Activated B cell treated with CpG ODN at 0.5 μM for 24 hours (primary cell): Measurements from ENCODE around the gene SSH2. TPM values are rescaled to one million over a fixed set of nuclear protein-coding genes. Genes with fewer than 3 reads are reported as not detected.

ENCODE experiments used
- ATAC-seq: fragments of 200-7000 bp; cut with Tn5 transposase; one replicate; pipeline ENCODE4 v1.10.0; 2021; ENCODE audit warnings: low read depth, mild to moderate bottlenecking, moderate library complexity
- CTCF ChIA-PET: fragments of 350-600 bp; sonication (Branson Sonifier 250); formaldehyde crosslinking; loops from one replicate; lab custom pipeline; 2021; ENCODE audit warnings: antibody characterized with exemption; lab: Charles Lee
- POLR2A ChIA-PET: fragments of 350-600 bp; sonication (Branson Sonifier 250); formaldehyde crosslinking; loops from one replicate; lab custom pipeline; 2021; ENCODE audit warnings: antibody characterized with exemption; lab: Charles Lee
- DNase-seq: peaks from one replicate; pipeline ENCODE4 v3.0.0; 2022
- H3K27ac Mint-ChIP-seq: one replicate; pipeline ENCODE4 v1.8.0; 2020; ENCODE audit warnings: mixed read lengths
- H3K27me3 Mint-ChIP-seq: one replicate; pipeline ENCODE4 v1.8.0; 2021; ENCODE audit warnings: mixed read lengths
- H3K36me3 Mint-ChIP-seq: one replicate; pipeline ENCODE4 v1.8.0; 2021; ENCODE audit warnings: low read depth, mixed read lengths
- H3K4me1 Mint-ChIP-seq: one replicate; pipeline ENCODE4 v1.8.0; 2021; ENCODE audit warnings: mixed read lengths
- H3K4me3 Mint-ChIP-seq: one replicate; pipeline ENCODE4 v1.8.0; 2020; ENCODE audit warnings: mild to moderate bottlenecking, mixed read lengths
- H3K9me3 Mint-ChIP-seq: one replicate; pipeline ENCODE4 v1.8.0; 2020; ENCODE audit warnings: mixed read lengths
- intact Hi-C: fragments of 100-400 bp; cut with micrococcal nuclease; formaldehyde crosslinking; loops from one replicate; pipeline ENCODE4 v1.15.1; 2024
- total RNA-seq: library from RNA; stranded (reverse); gene quantifications from 2 replicates; pipeline ENCODE4 v1.2.3, GENCODE V29; 2022
- TF ChIP-seq, protein P1 (sequence below): fragments of 200-600 bp; IDR thresholded peaks from one replicate; pipeline ENCODE4 v1.8.0; 2022; ENCODE audit warnings: antibody characterized with exemption, mild to moderate bottlenecking

The SSH2 gene
- total RNA-seq, 1 donor from 2014 or later, result 95.7 TPM

DNA sequence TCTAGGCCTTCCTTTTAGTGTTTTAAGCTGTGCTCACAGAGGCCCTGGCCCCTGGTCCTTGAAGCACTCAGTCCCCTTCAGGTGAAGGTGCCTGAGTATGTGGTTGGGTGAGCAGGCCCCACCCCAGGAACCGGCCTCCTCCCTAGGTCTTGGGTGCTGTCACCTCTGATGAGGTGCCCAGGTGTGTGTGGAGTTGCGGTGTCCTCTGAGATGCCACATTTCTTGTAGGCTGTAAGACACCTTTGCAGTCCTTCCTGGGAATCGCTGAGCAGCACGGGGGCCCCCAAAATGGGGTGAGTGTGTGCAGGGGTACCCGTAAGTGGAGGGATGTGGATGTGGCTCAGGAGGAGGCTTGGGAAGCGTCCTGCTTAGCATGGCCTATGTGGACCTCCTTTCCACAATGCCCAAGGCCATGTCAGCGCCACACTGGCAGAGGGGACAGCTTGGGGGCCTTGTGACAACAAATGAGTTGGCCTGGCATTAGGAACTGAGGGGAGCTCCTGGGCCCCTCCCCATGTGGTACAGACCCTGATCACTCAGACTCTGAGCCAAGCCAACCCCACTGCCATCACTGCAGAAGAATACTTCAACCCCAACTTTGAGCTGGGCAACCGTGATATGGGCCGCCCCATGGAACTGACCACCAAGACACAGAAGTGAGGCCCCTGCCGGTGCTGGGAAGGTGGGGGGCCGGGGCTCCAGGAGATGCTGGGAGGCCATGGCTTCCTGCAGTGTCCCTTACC, 318.5 kb downstream of the SSH2 start:
- CTCF ChIA-PET, result interaction anchor here (1.0 kb wide), 1 partner anchor 168 kb away, joined by 3 read pairs; no protein-coding TSS in a partner anchor
- POLR2A ChIA-PET, result no interaction called here
- Mint-ChIP-seq H3K36me3 (no peaks in the 10 kb centered on the region), H3K4me1 (peaks cover 27% of the 10 kb centered on the region), H3K9me3 (no peaks in the 10 kb centered on the region), H3K4me3 (no peak overlapping the region), H3K27ac (no peak overlapping the region), H3K27me3 (peaks cover 1% of the 10 kb centered on the region)
- intact Hi-C loops, result loop anchor here (10.0 kb wide), 1 partner anchor 467 kb away; no protein-coding TSS in a partner anchor
- TF ChIP-seq, protein P1, sequence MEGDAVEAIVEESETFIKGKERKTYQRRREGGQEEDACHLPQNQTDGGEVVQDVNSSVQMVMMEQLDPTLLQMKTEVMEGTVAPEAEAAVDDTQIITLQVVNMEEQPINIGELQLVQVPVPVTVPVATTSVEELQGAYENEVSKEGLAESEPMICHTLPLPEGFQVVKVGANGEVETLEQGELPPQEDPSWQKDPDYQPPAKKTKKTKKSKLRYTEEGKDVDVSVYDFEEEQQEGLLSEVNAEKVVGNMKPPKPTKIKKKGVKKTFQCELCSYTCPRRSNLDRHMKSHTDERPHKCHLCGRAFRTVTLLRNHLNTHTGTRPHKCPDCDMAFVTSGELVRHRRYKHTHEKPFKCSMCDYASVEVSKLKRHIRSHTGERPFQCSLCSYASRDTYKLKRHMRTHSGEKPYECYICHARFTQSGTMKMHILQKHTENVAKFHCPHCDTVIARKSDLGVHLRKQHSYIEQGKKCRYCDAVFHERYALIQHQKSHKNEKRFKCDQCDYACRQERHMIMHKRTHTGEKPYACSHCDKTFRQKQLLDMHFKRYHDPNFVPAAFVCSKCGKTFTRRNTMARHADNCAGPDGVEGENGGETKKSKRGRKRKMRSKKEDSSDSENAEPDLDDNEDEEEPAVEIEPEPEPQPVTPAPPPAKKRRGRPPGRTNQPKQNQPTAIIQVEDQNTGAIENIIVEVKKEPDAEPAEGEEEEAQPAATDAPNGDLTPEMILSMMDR, result no peak
- ATAC-seq (no peak), DNase-seq (no peak)

DNA sequence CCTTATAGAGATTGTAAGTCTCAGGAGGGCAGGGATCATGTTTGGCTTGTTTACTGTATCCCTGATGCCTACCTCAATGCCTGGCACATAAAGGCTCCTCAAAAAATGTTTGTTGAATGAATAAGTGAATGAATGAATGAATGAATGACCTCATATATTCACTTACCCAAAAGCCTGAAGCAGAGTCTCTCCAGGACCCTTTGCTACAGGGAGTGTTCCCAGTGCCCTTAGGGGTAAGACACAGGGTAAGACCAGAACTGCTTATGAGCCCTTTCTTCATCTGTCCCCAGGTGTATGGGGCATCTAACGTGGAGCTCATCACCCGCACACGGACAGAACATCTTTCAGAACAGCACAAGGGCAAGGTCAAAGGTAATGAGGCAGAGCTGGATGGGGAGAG, 319.6 kb downstream of the SSH2 start:
- Mint-ChIP-seq H3K27ac (no peak overlapping the region), H3K4me3 (no peak overlapping the region), H3K27me3 (no peaks in the 10 kb centered on the region), H3K36me3 (no peaks in the 10 kb centered on the region), H3K4me1 (peaks cover 18% of the 10 kb centered on the region), H3K9me3 (no peaks in the 10 kb centered on the region)
- CTCF ChIA-PET, result interaction anchor here (1.0 to 1.5 kb wide), 2 partner anchors 17 to 487 kb away, joined by 3 read pairs; partner anchors contain the start of gene ANKRD13B
- POLR2A ChIA-PET, result no interaction called here
- TF ChIP-seq, protein P1, result no peak
- DNase-seq (no peak), ATAC-seq (no peak)
- intact Hi-C loops, result loop anchor here (10.0 kb wide), 1 partner anchor 466 kb away; no protein-coding TSS in a partner anchor

DNA sequence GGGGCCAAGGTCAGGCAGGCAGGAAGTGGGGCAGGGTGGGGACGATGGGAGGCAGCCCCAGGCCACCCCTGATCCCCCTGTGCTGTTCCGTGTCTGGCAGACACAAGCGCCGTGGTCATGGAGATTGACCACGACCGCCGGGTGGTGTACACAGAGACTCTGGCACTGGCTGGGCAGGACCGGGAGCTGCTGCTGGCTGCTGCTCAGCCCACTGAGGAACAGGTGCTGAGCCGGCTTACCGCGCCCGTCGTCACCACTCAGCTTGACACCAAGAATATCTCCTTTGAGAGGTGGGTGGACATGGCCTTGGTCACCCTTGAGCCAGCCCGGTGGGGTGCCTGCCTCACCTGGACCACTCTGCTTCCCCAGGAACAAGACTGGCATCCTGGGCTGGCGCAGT, 321.0 kb downstream of the SSH2 start:
- ATAC-seq, result no peak
- no peaks in the 10 kb centered on the region for H3K36me3 Mint-ChIP-seq
- CTCF ChIA-PET, result interaction anchor here (1.0 kb wide), 1 partner anchor 8 kb away, joined by 4 read pairs; no protein-coding TSS in a partner anchor
- no peak for DNase-seq
- H3K9me3 Mint-ChIP-seq, result no peaks in the 10 kb centered on the region
- H3K27ac Mint-ChIP-seq, result no peak overlapping the region
- POLR2A ChIA-PET, result no interaction called here
- H3K4me3 Mint-ChIP-seq, result no peak overlapping the region
- H3K27me3 Mint-ChIP-seq, result no peaks in the 10 kb centered on the region
- intact Hi-C loops, result no loop called here
- H3K4me1 Mint-ChIP-seq, result peaks cover 4% of the 10 kb centered on the region
- TF ChIP-seq, protein P1, result no peak

DNA sequence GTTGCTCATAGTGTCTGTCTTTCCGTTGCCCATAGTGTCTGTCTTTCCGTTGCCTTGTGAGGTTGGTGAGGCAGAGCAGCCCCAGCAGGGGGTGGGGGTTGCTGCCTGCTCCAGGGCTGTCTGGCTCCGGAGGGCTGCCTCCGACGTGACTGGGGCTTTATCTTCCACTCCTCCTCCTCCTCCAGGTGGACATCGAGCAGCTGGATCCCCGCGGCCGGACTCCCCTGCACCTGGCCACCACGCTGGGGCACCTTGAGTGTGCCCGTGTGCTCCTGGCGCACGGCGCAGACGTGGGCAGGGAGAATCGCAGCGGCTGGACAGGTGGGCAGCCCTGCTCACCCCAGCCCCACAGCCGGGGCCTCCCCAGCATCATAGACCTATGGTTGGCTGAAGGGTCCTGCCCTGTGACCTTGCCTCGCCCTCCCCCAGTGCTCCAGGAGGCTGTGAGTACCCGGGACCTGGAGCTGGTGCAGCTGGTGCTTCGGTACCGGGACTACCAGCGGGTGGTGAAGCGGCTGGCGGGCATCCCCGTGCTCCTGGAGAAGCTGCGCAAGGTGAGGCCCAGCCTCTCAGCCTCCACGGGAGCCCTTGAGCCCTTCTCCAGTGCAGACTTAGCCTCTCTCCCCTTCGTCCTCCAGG, 322.4 kb downstream of the SSH2 start:
- ChIA-PET CTCF (interaction anchor here (1.0 kb wide), 1 partner anchor 10 kb away, joined by 4 read pairs; no protein-coding TSS in a partner anchor), POLR2A (no interaction called here)
- Mint-ChIP-seq H3K27me3 (no peaks in the 10 kb centered on the region), H3K27ac (no peak overlapping the region), H3K4me1 (no peaks in the 10 kb centered on the region), H3K4me3 (no peak overlapping the region), H3K36me3 (no peaks in the 10 kb centered on the region), H3K9me3 (no peaks in the 10 kb centered on the region)
- DNase-seq (no peak), ATAC-seq (no peak)
- TF ChIP-seq, protein P1, result no peak
- intact Hi-C loops, result no loop called here

DNA sequence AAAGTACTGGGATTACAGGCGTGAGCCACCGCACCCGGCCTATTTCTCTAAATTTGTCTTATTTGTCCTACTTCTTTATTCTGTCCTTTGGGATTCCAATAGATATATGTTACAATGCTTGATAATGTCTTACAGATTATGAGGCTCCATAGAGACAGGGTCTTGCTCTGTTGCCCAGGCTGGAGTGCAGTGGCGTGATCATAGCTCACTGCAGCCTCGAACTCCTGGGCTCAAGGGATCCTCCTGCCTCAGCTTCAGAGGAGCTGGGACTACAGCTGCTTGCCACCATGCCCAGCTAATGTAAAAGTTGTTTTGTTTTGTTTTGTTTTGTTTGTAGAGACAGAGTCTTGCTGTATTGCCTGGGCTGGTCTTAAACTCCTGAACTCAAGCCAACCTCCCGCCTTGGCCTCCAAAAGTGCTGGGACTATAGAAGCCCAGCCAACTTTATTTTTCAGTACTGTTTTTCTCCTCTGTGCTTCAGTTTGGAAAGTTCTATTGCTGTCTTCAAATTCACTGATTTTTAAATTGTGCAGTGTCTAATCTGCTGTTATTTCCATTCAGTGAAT, 326.8 kb downstream of the SSH2 start:
- POLR2A ChIA-PET, result no interaction called here
- TF ChIP-seq, protein P1, result no peak
- CTCF ChIA-PET, result no interaction called here
- intact Hi-C loops, result no loop called here
- DNase-seq, result no peak
- H3K4me1 Mint-ChIP-seq, result no peaks in the 10 kb centered on the region
- H3K27ac Mint-ChIP-seq, result no peak overlapping the region
- H3K4me3 Mint-ChIP-seq, result no peak overlapping the region
- no peaks in the 10 kb centered on the region for H3K36me3 Mint-ChIP-seq
- H3K9me3 Mint-ChIP-seq, result no peaks in the 10 kb centered on the region
- no peak for ATAC-seq
- no peaks in the 10 kb centered on the region for H3K27me3 Mint-ChIP-seq
